ENCODE data around the gene HOXD8. TPM values are rescaled to one million over a fixed set of nuclear protein-coding genes. Genes with fewer than 3 reads are reported as not detected.

Gene HOXD8
- total RNA-seq, 1 donor, result 3.3 TPM

DNA sequence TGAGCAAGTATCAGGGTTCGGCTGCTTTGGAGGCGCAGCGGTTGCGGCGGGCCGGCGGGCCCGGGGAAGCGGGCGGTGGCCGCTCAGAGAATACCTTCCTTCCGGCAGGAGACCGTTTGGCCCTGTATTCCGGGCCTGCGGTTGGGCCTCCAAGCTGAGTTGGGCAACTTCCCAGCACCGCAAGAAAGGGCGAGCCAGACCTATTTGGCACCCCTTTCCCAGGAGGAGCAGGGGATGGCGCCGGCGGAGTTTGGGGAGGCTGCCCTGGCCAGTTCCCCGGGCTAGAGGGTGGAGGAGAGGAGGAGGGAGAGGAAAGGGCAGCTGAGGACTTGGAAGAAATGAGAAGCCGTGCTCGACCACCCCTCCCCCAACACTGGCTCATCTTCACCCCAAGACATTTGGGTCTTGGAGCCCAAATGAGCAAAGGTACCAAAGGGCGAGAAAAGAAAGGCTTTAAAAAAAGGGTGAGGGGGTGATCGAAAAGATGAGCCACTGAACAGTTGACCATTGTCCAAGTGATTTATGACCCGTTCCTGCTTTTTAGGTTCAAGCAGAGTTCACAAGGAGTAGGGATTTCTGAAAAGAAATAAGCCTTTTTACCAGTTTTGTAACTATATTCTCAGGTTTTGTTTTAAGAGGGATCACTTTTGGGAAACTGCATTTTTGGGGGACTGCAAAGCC, 36.0 kb downstream of the HOXD8 start:
- Histone ChIP-seq H3K27me3 (ENCODE audit: insufficient read depth, low read length) (peaks cover 62% of the 10 kb centered on the region), H3K27ac (ENCODE audit: low read depth, low read length) (no peak overlapping the region), H3K4me3 (ENCODE audit: insufficient read depth, low read length) (peak overlapping the region; percentile 49), H2AFZ (ENCODE audit: low read length) (no peak overlapping the region), H3K4me1 (ENCODE audit: insufficient read depth, low read length) (peaks cover 15% of the 10 kb centered on the region), H3K79me2 (ENCODE audit: insufficient read depth, low read length) (no peaks in the 10 kb centered on the region), H4K20me1 (ENCODE audit: insufficient read depth, low read length) (no peaks in the 10 kb centered on the region), H3K9me3 (ENCODE audit: low read depth, low read length) (no peaks in the 10 kb centered on the region), H3K36me3 (ENCODE audit: insufficient read depth, low read length) (no peaks in the 10 kb centered on the region), H3K4me2 (ENCODE audit: insufficient read depth, low read length) (peak overlapping the region; percentile 69)
- DNase-seq (ENCODE audit: insufficient read length, low spot score, missing footprints), result no peak
- TF ChIP-seq, protein P1, sequence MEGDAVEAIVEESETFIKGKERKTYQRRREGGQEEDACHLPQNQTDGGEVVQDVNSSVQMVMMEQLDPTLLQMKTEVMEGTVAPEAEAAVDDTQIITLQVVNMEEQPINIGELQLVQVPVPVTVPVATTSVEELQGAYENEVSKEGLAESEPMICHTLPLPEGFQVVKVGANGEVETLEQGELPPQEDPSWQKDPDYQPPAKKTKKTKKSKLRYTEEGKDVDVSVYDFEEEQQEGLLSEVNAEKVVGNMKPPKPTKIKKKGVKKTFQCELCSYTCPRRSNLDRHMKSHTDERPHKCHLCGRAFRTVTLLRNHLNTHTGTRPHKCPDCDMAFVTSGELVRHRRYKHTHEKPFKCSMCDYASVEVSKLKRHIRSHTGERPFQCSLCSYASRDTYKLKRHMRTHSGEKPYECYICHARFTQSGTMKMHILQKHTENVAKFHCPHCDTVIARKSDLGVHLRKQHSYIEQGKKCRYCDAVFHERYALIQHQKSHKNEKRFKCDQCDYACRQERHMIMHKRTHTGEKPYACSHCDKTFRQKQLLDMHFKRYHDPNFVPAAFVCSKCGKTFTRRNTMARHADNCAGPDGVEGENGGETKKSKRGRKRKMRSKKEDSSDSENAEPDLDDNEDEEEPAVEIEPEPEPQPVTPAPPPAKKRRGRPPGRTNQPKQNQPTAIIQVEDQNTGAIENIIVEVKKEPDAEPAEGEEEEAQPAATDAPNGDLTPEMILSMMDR (IDR thresholded peaks at IDR 0.05; ENCODE audit: extremely low read depth, low read depth, low read length), result no peak

DNA sequence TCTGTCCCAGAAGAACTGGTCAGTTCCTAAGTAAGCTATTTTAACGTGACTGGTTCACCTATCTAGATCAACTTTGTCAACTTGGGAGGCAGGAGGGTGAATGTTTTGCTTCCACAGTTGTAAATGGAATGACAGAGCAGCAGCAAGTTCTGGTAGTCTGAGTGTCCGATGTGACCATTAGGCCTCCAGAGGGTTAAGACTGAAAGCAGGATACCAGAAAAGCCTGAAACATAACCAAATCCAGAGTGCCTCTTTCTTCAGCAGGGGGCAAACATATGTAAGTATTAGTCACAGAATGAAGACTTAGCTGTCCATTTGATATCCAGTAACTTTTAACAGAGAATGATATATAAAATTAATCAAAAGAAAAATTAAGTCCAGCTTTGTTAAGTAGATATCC, 36.8 kb downstream of the HOXD8 start:
- no peaks in the 10 kb centered on the region for H3K79me2 ChIP-seq (ENCODE audit: insufficient read depth, low read length)
- no peak overlapping the region for H2AFZ ChIP-seq (ENCODE audit: low read length)
- no peaks in the 10 kb centered on the region for H4K20me1 ChIP-seq (ENCODE audit: insufficient read depth, low read length)
- peaks cover 55% of the 10 kb centered on the region for H3K27me3 ChIP-seq (ENCODE audit: insufficient read depth, low read length)
- DNase-seq (ENCODE audit: insufficient read length, low spot score, missing footprints), result peak; percentile 50
- H3K36me3 ChIP-seq (ENCODE audit: insufficient read depth, low read length), result no peaks in the 10 kb centered on the region
- peaks cover 15% of the 10 kb centered on the region for H3K4me1 ChIP-seq (ENCODE audit: insufficient read depth, low read length)
- no peak overlapping the region for H3K4me2 ChIP-seq (ENCODE audit: insufficient read depth, low read length)
- H3K9me3 ChIP-seq (ENCODE audit: low read depth, low read length), result no peaks in the 10 kb centered on the region
- no peak overlapping the region for H3K27ac ChIP-seq (ENCODE audit: low read depth, low read length)
- H3K4me3 ChIP-seq (ENCODE audit: insufficient read depth, low read length), result no peak overlapping the region
- TF ChIP-seq, protein P1 (IDR thresholded peaks at IDR 0.05; ENCODE audit: extremely low read depth, low read depth, low read length), result no peak

DNA sequence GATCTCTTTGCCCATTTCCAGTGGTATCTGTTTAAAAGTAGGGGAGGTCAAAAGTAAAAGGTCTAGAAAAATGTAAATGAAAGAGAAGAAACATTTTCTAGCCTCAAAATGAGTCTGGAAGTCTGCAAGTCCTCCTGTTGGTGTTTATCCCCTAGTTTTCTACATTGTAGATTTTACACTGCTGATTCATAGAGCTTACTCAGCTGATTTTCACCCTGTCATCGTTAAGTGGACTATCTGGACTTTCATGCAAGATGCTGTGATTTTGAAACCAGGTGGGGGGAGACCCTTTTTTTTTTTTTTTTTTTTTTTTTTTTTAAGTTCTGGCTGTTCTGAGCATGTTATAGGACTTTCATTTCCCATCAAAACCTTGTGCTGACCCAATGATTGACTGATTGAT, 37.9 kb downstream of the HOXD8 start:
- H4K20me1 ChIP-seq (ENCODE audit: insufficient read depth, low read length), result no peaks in the 10 kb centered on the region
- peaks cover 51% of the 10 kb centered on the region for H3K27me3 ChIP-seq (ENCODE audit: insufficient read depth, low read length)
- no peak overlapping the region for H3K4me2 ChIP-seq (ENCODE audit: insufficient read depth, low read length)
- no peak overlapping the region for H3K27ac ChIP-seq (ENCODE audit: low read depth, low read length)
- no peaks in the 10 kb centered on the region for H3K79me2 ChIP-seq (ENCODE audit: insufficient read depth, low read length)
- H3K4me3 ChIP-seq (ENCODE audit: insufficient read depth, low read length), result no peak overlapping the region
- no peak overlapping the region for H2AFZ ChIP-seq (ENCODE audit: low read length)
- H3K4me1 ChIP-seq (ENCODE audit: insufficient read depth, low read length), result peaks cover 5% of the 10 kb centered on the region
- TF ChIP-seq, protein P1 (IDR thresholded peaks at IDR 0.05; ENCODE audit: extremely low read depth, low read depth, low read length), result no peak
- H3K36me3 ChIP-seq (ENCODE audit: insufficient read depth, low read length), result no peaks in the 10 kb centered on the region
- DNase-seq (ENCODE audit: insufficient read length, low spot score, missing footprints), result peak; percentile 86
- H3K9me3 ChIP-seq (ENCODE audit: low read depth, low read length), result no peaks in the 10 kb centered on the region

DNA sequence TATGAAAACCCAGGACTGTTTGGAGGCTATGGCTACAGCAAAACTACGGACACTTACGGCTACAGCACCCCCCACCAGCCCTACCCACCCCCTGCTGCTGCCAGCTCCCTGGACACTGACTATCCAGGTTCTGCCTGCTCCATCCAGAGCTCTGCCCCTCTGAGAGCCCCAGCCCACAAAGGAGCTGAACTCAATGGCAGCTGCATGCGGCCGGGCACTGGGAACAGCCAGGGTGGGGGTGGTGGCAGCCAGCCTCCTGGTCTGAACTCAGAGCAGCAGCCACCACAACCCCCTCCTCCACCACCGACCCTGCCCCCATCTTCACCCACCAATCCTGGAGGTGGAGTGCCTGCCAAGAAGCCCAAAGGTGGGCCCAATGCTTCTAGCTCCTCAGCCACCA, 39.7 kb downstream of the HOXD8 start:
- Histone ChIP-seq H3K36me3 (ENCODE audit: insufficient read depth, low read length) (no peaks in the 10 kb centered on the region), H3K27me3 (ENCODE audit: insufficient read depth, low read length) (peaks cover 52% of the 10 kb centered on the region), H3K4me3 (ENCODE audit: insufficient read depth, low read length) (no peak overlapping the region), H3K4me2 (ENCODE audit: insufficient read depth, low read length) (no peak overlapping the region), H3K9me3 (ENCODE audit: low read depth, low read length) (no peaks in the 10 kb centered on the region), H3K4me1 (ENCODE audit: insufficient read depth, low read length) (peaks cover 4% of the 10 kb centered on the region), H2AFZ (ENCODE audit: low read length) (no peak overlapping the region), H3K27ac (ENCODE audit: low read depth, low read length) (no peak overlapping the region), H3K79me2 (ENCODE audit: insufficient read depth, low read length) (no peaks in the 10 kb centered on the region), H4K20me1 (ENCODE audit: insufficient read depth, low read length) (no peaks in the 10 kb centered on the region)
- TF ChIP-seq, protein P1 (IDR thresholded peaks at IDR 0.05; ENCODE audit: extremely low read depth, low read depth, low read length), result no peak
- DNase-seq (ENCODE audit: insufficient read length, low spot score, missing footprints), result peak; percentile 54
